ENCODE data around the gene BBX. TPM values are rescaled to one million over a fixed set of nuclear protein-coding genes. Genes with fewer than 3 reads are reported as not detected.

Gene BBX
- total and polyA plus RNA-seq, 2 of the 13 experiments (the other 11 are each of a cell fraction or from before 2014, with no cell fraction given), result 13.7 to 23.2 TPM

GRCh38 chr3:107699682-107700081 is 176.9 kb downstream of the BBX start:
- no peaks in the 10 kb centered on the region for H3K4me1 ChIP-seq (ENCODE audit: insufficient read depth, low read length)
- H3K79me2 ChIP-seq (ENCODE audit: insufficient read depth, low read length), result no peaks in the 10 kb centered on the region
- no peak for ATAC-seq
- H3K36me3 ChIP-seq (replicated peaks in 1 of 2; ENCODE audit: control insufficient read depth in 1 of 2, insufficient read depth in 2 of 2, low read length in 2 of 2), result no peaks in the 10 kb centered on the region
- WGBS (ENCODE audit: low lambda C conversion rate), result 90% methylated on average over 2 of the region's 2 CpGs
- in situ Hi-C loops (cut with HindIII; ENCODE audit: extremely low pct_ligation_motif_present, low pct_unique_long_range_greater_than_20kb), result no loop called here
- POLR2A ChIA-PET, result no interaction called here
- no peak overlapping the region for H3K4me3 ChIP-seq (replicated peaks in 1 of 3; ENCODE audit: insufficient read depth in 1 of 3, low read depth in 2 of 3, low read length in 3 of 3)
- DNase-seq (ENCODE audit: low spot score), result no peak
- no peak for TF ChIP-seq ZSCAN29 (CRISPR knock-in tag; conservative IDR thresholded peaks at IDR 0.05)
- TF ChIP-seq ZBTB2 (CRISPR knock-in tag; IDR thresholded peaks at IDR 0.05; ENCODE audit: low read depth), result no peak
- no peak for TF ChIP-seq YY1 (IDR thresholded peaks at IDR 0.05; ENCODE audit: insufficient read depth, insufficient replicate concordance, low read depth, low read length)
- no peak for TF ChIP-seq TEAD3 (CRISPR knock-in tag; optimal IDR thresholded peaks at IDR 0.05; ENCODE audit: borderline replicate concordance)
- TF ChIP-seq ZNF563 (CRISPR knock-in tag; IDR thresholded peaks at IDR 0.05), result no peak
- intact Hi-C loops (cut with micrococcal nuclease; ENCODE audit: unreplicated experiment), result no loop called here
- no peak overlapping the region for H3K4me2 ChIP-seq (ENCODE audit: low read depth, low read length)
- CTCF ChIA-PET (ENCODE audit: low intra/inter-chr PET ratio, low total read pairs), result no interaction called here
- no peak overlapping the region for H3K27ac ChIP-seq (ENCODE audit: extremely low read length, insufficient read depth, low read length)
- FAIRE-seq, result no peak
- no peak overlapping the region for H2AFZ ChIP-seq (ENCODE audit: low read length)
- no peak overlapping the region for H3K9ac ChIP-seq (ENCODE audit: insufficient read depth, low read depth, low read length)
- no peaks in the 10 kb centered on the region for H3K27me3 ChIP-seq (ENCODE audit: control insufficient read depth in 1 of 2, insufficient read depth in 2 of 2, low read length in 2 of 2)
- BruUV-seq (replicated peaks), result no TSS peak
- H3K9me3 ChIP-seq (ENCODE audit: low read length), result no peaks in the 10 kb centered on the region
- no peaks in the 10 kb centered on the region for H4K20me1 ChIP-seq (ENCODE audit: insufficient read depth, low read length)

GRCh38 chr3:107701299-107701698 is 178.5 kb downstream of the BBX start:
- Histone ChIP-seq H3K4me3 (replicated peaks in 1 of 3; ENCODE audit: insufficient read depth in 1 of 3, low read depth in 2 of 3, low read length in 3 of 3) (no peak overlapping the region), H3K36me3 (replicated peaks in 1 of 2; ENCODE audit: control insufficient read depth in 1 of 2, insufficient read depth in 2 of 2, low read length in 2 of 2) (no peaks in the 10 kb centered on the region), H3K79me2 (ENCODE audit: insufficient read depth, low read length) (no peaks in the 10 kb centered on the region), H3K9ac (ENCODE audit: insufficient read depth, low read depth, low read length) (no peak overlapping the region), H3K4me1 (ENCODE audit: insufficient read depth, low read length) (no peaks in the 10 kb centered on the region), H2AFZ (ENCODE audit: low read length) (no peak overlapping the region), H3K4me2 (ENCODE audit: low read depth, low read length) (no peak overlapping the region), H4K20me1 (ENCODE audit: insufficient read depth, low read length) (no peaks in the 10 kb centered on the region), H3K9me3 (ENCODE audit: low read length) (no peaks in the 10 kb centered on the region), H3K27me3 (ENCODE audit: control insufficient read depth in 1 of 2, insufficient read depth in 2 of 2, low read length in 2 of 2) (no peaks in the 10 kb centered on the region), H3K27ac (ENCODE audit: extremely low read length, insufficient read depth, low read length) (no peak overlapping the region)
- ChIA-PET POLR2A (no interaction called here), CTCF (ENCODE audit: low intra/inter-chr PET ratio, low total read pairs) (no interaction called here)
- FAIRE-seq, result no peak
- TF ChIP-seq RAD51 (IDR thresholded peaks at IDR 0.05; ENCODE audit: borderline replicate concordance) (no peak), MAFF (IDR thresholded peaks at IDR 0.05; ENCODE audit: low read depth, low read length) (peak; percentile 65), GABPB1 (CRISPR knock-in tag; IDR thresholded peaks at IDR 0.05) (no peak), MIER2 (CRISPR knock-in tag; IDR thresholded peaks at IDR 0.05) (no peak), MAFK (conservative IDR thresholded peaks at IDR 0.05 in 1 of 2, IDR thresholded peaks at IDR 0.05 in 1 of 2; ENCODE audit: low read length in 2 of 2) (peak; percentile 52 to 70), SNAPC5 (CRISPR knock-in tag; IDR thresholded peaks at IDR 0.05; ENCODE audit: borderline replicate concordance) (no peak), ZNF710 (CRISPR knock-in tag; IDR thresholded peaks at IDR 0.05; ENCODE audit: borderline replicate concordance) (no peak), ZNF280D (CRISPR knock-in tag; IDR thresholded peaks at IDR 0.05) (no peak)
- intact Hi-C loops (cut with micrococcal nuclease; ENCODE audit: unreplicated experiment) (no loop called here), in situ Hi-C loops (cut with HindIII; ENCODE audit: extremely low pct_ligation_motif_present, low pct_unique_long_range_greater_than_20kb) (no loop called here)
- DNase-seq (ENCODE audit: low spot score), result no peak
- 98% methylated on average over 2 of the region's 2 CpGs for WGBS (ENCODE audit: low lambda C conversion rate)
- ATAC-seq, result no peak
- BruUV-seq (replicated peaks), result no TSS peak
